Measurements from ENCODE around the gene PGA5. TPM values are rescaled to one million over a fixed set of nuclear protein-coding genes. Genes with fewer than 3 reads are reported as not detected.
A peak's percentile ranks its signal among the peaks of the same experiment; 100 is the strongest.

Gene PGA5
- total RNA-seq, 2 donors from 2014 or later: 0.42 to 0.71 TPM

DNA sequence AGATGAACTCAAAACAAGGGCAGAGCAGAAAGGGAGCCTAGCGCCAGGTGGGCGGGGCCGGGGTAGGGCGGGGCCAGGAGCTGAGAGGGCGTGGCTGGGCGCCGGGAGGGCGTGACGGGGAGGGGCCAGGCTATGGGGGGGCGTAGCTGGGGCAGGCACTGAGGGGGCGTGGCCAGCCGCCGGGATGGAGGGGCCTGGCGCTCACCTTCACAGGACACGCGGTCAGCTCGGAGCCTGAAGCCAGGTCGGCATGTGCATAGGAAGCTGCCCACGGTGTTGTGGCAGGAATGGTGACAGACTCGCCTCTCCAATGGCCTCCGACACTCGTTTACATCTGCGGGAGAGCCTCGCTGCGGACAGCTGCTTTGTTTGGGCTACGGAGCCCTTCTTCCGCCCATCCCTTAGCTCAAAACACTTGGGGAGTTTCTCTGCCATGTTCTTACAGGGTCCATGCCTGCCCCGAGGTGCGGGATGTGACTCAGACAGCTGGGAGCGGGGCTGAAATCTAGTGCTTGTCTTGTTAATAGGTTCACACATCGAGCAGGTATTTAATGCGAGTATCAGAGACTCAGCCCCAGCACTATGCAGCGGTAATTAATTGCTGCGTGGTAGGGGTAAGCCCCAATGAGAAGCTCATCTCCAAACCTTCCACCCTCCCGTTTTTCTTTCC is 40.7 kb downstream of the PGA5 start:
- DNase-seq (ENCODE audit: low spot score): no peak
- intact Hi-C loops (cut with DNase I): no loop called here

DNA sequence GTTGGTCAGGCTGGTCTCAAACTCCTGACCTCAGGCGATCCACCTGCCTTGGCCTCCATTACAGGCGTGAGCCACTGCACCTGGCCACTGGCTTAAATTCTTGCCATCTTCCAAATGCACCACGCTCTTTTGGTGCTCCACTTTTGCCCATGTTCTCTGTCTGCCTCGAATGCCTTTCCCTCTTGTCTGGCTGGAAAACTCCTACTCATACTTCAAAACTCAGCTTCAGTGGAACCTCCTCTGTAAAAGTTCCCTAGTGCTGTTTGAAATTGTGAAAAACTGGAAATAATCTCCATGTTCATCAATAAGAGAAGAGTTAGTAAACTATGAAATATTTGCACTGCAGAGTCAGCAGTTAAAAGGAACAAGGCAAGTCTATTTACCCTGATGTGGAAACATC is 42.6 kb downstream of the PGA5 start:
- DNase-seq (ENCODE audit: low spot score): no peak
- intact Hi-C loops (cut with DNase I): no loop called here

DNA sequence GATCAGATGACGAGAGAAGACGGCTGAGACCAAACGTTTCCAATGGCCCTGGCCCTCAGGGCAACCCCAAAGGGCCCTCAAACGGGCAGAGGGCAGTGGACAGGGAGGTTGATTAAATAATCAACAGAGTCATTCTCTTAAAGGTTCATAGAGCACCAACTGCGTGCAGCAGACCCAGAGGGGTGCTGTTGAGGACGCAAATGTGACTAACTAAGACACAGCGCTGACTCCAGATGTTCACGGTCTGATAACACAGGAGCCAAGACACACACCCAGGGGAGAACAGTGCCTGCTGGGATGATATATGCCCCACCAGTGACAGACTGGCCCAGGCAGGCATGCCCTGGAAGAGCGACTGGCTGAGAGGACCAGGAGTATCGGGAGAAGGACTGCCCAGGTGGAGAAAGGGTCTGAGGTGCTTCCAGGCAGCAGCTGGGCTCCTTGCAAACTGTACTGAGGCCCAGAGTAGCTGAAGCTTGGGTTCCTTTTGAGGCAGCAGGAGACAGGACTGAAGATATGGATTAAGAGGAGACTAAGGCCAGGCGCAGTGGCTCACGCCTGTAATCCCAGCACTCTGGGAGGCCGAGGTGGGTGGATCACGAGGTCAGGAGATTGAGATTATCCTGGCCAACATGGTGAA is 46.5 kb downstream of the PGA5 start:
- intact Hi-C loops (cut with DNase I): no loop called here

DNA sequence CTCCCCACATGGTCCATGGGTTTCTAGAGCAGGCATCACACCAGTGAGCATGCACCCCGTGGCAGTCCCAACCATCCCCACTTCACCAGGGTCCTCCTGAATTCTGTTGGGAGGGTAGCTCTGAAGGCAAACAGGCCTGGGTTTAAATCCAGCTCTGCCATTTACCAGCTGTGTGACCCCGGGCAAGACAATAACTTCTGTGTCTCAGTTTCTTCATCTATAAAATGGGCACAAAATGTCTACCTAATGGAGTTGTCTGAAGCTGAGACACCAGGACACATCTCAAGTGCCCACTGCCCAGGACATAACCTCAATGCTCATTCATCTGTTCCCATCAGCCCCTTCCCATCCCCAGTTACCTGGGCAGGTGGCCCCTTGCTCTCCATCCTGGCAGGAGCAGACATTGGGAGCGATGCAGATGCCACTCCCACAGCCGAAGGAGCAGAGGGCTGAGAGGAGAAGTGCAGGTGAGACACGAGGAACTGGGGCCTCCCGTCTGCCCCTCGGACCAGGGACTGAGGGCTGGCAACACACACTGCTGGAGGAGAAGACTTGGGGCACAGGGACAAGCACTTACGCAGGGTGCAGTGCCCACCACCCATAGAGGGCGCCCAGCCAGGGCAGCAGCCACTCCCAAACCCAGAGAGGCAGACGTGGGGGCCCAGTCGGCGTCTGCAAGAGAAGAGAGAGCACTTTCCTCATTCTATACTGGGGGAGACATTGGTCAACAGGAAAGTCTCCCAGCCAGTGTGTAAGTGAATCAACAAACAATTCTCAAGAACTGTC is 50.1 kb downstream of the PGA5 start:
- DNase-seq (ENCODE audit: low spot score): no peak
- intact Hi-C loops (cut with DNase I): no loop called here

More for the DNA sequence above, 46.5 kb downstream of the PGA5 start:
- no peak for DNase-seq (ENCODE audit: low spot score)

DNA sequence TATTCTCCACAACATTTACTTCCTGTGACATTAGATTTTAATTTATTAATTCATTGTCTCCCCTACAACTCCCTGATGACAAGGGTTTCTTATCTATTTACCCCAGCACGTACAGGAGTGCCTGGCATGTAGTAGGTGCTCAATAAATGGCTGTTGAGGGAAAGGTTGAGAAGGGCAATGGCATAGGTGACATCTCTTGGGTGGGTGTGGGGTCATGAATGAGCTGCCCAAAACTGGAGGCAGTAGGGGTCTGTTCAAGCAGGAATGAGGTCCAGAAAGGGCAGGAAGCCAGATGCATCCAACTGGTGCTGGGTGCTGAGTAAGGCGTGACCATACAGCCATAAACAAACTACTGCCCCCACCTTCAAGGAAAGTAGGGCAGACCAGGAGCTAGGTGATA is 51.4 kb downstream of the PGA5 start:
- no peak for DNase-seq (ENCODE audit: low spot score)
- intact Hi-C loops (cut with DNase I): no loop called here

DNA sequence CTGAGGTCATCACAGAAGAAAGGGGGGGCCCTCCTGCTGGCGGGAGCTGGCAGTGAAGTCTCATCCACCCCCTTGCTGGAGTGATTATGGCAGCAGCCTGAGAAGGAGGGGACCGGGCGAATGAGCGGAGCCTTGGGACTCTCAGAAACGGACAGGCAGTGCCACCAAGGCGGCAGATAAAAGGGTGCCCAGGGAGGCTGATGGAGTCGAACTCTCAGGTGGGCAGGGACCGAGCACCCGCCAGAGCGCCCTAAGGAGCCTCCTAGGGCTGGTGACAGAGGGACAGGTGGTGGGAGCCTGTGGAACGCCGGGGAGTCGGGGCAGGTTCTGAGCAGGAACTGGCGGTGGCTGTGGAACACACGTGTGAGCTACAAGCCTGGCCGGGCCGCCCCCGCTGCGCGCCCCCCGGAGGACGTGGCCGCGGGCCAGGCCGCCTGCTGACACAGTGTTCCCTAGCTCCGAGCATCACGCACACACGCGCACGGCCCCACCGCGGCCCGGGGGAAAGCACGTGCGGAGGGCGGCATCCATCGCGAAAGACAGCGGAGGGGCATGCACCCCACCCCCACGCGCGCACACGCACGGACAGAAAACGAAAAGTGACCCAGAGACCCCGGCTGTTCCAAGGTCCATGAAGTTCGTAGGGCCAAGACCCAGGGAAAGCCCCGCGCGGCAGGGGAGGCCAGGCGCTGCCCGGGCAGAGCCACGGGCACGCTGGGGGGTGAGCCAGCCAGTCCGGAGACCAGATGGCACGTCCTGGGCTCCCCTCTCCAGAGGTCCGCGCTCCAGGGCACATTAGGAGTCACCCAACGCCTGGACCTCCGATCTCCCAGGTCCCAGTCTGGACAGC is 53.1 kb downstream of the PGA5 start:
- peak; percentile 87 for DNase-seq (ENCODE audit: low spot score)
- intact Hi-C loops (cut with DNase I): no loop called here

DNA sequence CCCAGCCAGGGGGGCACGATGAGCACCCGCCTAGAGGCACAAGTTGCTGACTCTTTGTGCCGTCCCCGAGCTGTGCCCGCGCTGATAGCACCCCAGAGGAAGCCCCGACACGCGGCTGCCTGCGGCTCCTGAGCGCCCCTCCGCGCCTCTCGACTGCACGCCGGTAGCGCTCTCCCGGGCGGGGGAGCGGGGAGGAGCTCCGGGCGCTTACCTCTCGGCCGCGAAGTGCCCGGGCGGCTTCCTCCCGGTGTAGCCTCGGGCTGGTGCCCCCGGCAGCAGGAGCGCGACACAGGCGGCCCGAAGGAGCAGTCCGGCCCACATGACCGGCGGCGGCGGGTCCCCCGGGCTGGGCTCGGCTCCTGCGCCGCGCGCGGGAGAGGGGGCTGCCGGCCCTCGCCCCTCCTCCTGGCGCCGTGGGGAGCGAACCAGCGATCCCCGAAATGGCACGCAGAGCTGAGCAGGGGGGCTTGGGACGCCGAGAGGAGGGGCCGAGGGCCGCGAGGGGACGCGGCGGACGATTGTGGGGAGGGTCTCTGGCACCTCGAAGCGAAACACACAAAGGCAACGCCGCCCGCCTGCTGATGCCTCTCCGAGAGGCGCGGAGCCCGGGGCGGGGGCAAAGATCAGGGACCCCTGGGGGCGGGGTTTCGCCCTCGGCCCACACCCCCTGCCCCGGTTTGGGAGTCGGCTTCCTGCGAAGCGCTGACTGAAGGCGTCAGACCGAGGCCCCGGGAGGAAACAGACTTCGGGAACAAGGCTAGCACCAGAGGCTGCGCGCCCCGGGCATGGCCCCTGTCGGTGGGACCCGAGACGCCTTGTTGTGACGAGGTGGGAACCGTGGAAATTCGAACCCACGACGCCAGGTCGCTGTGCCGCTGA is 54.0 kb downstream of the PGA5 start, which contains the start of gene VWCE:
Gene VWCE (minus strand): TSS at position 600 of the 879 bp plus-strand sequence. CDS start 279 bp downstream, at position 321.
- intact Hi-C loops (cut with DNase I): no loop called here
- DNase-seq (ENCODE audit: low spot score): peak; percentile 86

DNA sequence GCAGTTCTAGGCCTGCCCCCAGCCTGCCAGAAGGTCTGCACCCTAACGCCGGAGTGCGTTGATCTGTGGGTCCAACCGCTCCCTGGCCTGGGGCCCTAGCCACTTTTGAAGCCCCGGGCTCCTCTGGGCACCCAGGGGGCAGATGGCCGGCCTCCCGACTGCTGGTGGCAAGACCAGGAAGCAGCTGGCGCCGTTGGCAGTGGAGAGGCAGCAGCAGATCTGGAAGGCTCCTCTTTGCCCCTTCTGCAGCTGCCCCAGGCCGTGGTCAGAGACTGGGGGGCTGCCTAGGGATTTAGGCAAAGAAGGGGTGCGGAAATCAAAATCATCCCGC is 54.6 kb downstream of the PGA5 start:
- no peak for DNase-seq (ENCODE audit: low spot score)
- intact Hi-C loops (cut with DNase I): no loop called here

DNA sequence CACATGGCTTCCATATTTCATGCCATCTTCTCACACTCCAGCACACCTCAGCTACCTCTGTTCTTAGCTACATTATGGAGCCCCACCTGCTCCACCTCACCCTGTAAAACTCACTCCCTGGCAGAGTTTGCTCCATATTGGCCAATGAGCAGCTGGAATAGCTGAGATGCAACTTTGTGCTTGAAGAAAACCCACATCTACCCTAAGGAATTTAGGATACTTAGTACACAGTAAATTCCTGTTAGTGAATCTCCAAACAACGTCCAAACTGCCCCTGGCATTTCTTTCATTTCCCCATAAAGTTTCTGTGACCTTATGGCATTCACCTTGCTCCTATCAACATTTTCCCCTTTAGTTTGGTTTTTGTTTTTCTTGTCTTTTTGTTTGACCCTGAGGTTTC is 56.4 kb downstream of the PGA5 start:
- intact Hi-C loops (cut with DNase I): no loop called here
- no peak for DNase-seq (ENCODE audit: low spot score)

DNA sequence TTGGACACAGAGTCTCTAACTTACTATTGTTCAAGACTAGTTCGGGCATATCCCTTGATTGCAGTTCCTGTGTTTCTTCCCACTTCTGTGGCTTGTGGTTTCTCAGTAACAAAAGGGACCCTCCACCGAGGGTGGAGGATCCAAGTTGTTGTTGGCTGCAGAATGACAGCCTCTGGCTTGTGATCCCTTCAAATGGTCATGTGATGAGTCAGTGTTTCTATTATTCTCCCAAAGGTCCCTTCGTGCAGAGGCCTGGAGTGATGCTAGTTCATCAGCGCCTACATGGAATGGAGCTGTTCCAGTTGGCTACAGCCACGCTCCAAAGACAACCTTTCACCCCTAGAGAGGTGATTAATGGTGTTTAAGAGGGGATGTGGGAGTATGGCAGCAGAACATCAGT is 56.8 kb downstream of the PGA5 start:
- no peak for DNase-seq (ENCODE audit: low spot score)
- intact Hi-C loops (cut with DNase I): no loop called here

DNA sequence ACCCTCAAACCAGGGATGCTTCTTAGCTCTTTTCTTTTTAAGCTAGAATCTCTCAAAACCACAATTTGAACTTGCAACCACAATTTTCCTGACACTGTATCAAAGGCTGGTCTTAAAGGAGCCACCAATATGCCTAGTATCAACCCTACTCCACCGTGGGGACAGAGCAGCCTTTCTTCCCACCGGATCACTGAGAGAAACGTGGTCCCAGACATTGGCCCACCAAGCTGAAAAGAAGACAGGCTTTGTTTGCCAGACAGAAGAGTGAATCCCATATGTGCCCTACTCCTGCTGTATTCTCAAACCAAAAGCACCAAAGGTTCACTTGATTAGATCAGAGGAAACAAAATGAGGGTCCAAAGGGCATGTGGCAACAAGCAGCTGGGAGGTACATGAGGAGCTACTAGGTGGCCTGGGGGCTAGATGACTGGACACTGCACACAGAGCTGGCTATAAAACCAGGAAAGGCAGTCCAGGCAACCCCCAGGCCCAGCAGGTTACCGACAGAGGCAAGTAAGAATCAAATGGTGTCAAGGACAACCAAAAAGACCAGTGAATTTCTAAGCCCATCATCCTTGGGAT is 57.8 kb downstream of the PGA5 start:
- intact Hi-C loops (cut with DNase I): no loop called here
- no peak for DNase-seq (ENCODE audit: low spot score)

Other genes starting within 250 kb of the PGA5 start
- under 1 TPM; 0.52 to 0.60 TPM for gene CD5, start 138.7 kb upstream of the PGA5 start, total RNA-seq
- 10 to 100 TPM; 21.6 to 31.2 TPM for gene VPS37C, start 79.7 kb upstream of the PGA5 start, total RNA-seq
- 1 to 10 TPM in 1 of 2 donors, under 1 TPM in 1; 0.79 to 1.1 TPM for gene PGA3, start 37.7 kb upstream of the PGA5 start, total RNA-seq
- 1 to 10 TPM; 1.1 to 3.7 TPM for gene PGA4, start 18.8 kb upstream of the PGA5 start, total RNA-seq
- gene VWCE, start 54.1 kb downstream of the PGA5 start, total RNA-seq: 1 to 10 TPM; 1.6 to 2.9 TPM
- 100 to 1,000 TPM; 142 to 151 TPM for gene DDB1, start 91.9 kb downstream of the PGA5 start, total RNA-seq
- gene TKFC, start 92.1 kb downstream of the PGA5 start, total RNA-seq: 10 to 100 TPM; 15.2 to 24.6 TPM
- gene CYB561A3, start 120.7 kb downstream of the PGA5 start, total RNA-seq: 10 to 100 TPM; 28.9 to 33.6 TPM
- gene TMEM138, start 121.2 kb downstream of the PGA5 start, total RNA-seq: 10 to 100 TPM; 36.0 to 49.2 TPM
- 1 to 10 TPM; 7.0 to 7.1 TPM for gene TMEM216, start 151.4 kb downstream of the PGA5 start, total RNA-seq
- 10 to 100 TPM; 51.5 to 52.0 TPM for gene CPSF7, start 188.8 kb downstream of the PGA5 start, total RNA-seq
- 10 to 100 TPM; 23.4 to 24.9 TPM for gene SDHAF2, start 188.9 kb downstream of the PGA5 start, total RNA-seq